Duodenal mucosa (tissue), 2 donors: ENCODE data around the gene SNX25.

Source experiments
- H3K27ac ChIP-seq: one replicate; pipeline ENCODE4 v1.7.0; 2013; ENCODE audit warnings: low read depth, low read length
- H3K27me3 ChIP-seq, 2 donors: one replicate each; pipeline ENCODE4 v1.7.0; 2013; ENCODE audit warnings: low read length in 2 of 2, control low read depth in 1 of 2; ENCODE audit not compliant: insufficient read depth in 2 of 2, control insufficient read depth in 1 of 2
- H3K36me3 ChIP-seq, 2 donors: one replicate each; pipeline ENCODE4 v1.7.0; 2013; ENCODE audit warnings: low read length in 2 of 2, control low read depth in 1 of 2; ENCODE audit not compliant: insufficient read depth in 2 of 2, control insufficient read depth in 1 of 2
- H3K4me1 ChIP-seq, 2 donors: one replicate each; pipeline ENCODE4 v1.7.0; 2013; ENCODE audit warnings: low read length in 2 of 2, control low read depth in 1 of 2; ENCODE audit not compliant: insufficient read depth in 2 of 2, control insufficient read depth in 1 of 2
- H3K4me3 ChIP-seq, 2 donors: one replicate each; pipeline ENCODE4 v1.7.0; 2013; ENCODE audit warnings: low read length in 2 of 2, low read depth in 1 of 2
- H3K9ac ChIP-seq, 2 donors: one replicate each; pipeline ENCODE4 v1.7.0; 2013; ENCODE audit warnings: low read length in 2 of 2, low read depth in 1 of 2
- H3K9me3 ChIP-seq, 2 donors: one replicate each; pipeline ENCODE4 v1.7.0; 2013; ENCODE audit warnings: low read length in 2 of 2, control low read depth in 1 of 2; ENCODE audit not compliant: control insufficient read depth in 1 of 2

SNX25 gene

DNA sequence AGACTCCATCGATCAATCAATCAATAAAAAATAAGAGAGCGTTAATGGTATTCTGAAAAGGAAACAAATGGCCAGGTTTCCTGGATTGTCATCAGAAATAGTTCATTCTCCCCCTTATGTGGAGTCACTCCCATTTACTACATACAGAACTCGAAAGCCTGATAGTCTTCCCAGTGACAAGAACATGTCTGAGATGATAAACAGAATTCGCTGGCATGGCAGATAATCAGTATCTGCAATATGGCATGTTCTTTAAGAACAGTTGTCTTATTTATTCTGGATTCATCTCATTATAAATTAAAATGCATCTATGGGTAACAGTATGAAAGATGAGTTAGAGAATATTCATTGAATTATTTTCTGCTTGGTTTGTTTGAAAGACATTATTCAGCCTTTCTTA is 124.9 kb downstream of the SNX25 start:
- Histone ChIP-seq H3K27ac (no peak overlapping the region), H3K4me3 (no peak overlapping the region)

GRCh38 chr4:185335579-185335978 is 126.2 kb downstream of the SNX25 start:
- H3K4me3 ChIP-seq, result no peak overlapping the region
- H3K9ac ChIP-seq, result no peak overlapping the region
- no peaks in the 10 kb centered on the region for H3K27me3 ChIP-seq

More for the DNA sequence above, 124.9 kb downstream of the SNX25 start:
- Histone ChIP-seq H3K27me3 (no peaks in the 10 kb centered on the region), H3K9ac (no peak overlapping the region), H3K36me3 (no peaks in the 10 kb centered on the region), H3K4me1 (no peaks in the 10 kb centered on the region), H3K9me3 (no peaks in the 10 kb centered on the region)

DNA sequence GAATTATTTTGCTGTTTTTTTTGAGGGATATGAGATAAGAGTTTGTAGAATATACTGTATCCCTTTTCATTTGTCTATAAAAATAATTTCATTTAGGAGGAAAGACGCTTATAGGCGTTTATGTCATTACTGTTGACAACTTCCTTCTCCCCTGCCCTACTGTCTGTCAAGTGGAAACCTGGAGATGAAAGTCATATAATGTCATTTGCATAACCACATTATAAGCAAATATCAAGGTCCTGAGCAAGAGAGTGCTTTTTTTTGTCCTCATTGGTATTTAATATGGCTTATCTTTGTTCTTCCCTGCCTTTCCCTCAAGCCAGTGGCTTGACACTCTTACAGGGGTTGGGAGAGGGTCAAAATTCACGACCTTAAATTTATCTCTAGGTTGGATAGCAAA is 130.5 kb downstream of the SNX25 start:
- no peak overlapping the region for H3K9ac ChIP-seq
- no peak overlapping the region for H3K4me3 ChIP-seq
- H3K9me3 ChIP-seq, result no peaks in the 10 kb centered on the region
- no peaks in the 10 kb centered on the region for H3K27me3 ChIP-seq
- no peaks in the 10 kb centered on the region for H3K4me1 ChIP-seq
- peaks cover 0 to 8% of the 10 kb centered on the region in 2 donors for H3K36me3 ChIP-seq
- H3K27ac ChIP-seq, result no peak overlapping the region

More at GRCh38 chr4:185335579-185335978, 126.2 kb downstream of the SNX25 start:
- no peaks in the 10 kb centered on the region for H3K9me3 ChIP-seq
- no peak overlapping the region for H3K27ac ChIP-seq
- no peaks in the 10 kb centered on the region for H3K36me3 ChIP-seq
- H3K4me1 ChIP-seq, result no peaks in the 10 kb centered on the region

GRCh38 chr4:185341377-185341776 is 132.0 kb downstream of the SNX25 start:
- Histone ChIP-seq H3K9me3 (no peaks in the 10 kb centered on the region), H3K9ac (no peak overlapping the region), H3K4me1 (no peaks in the 10 kb centered on the region), H3K4me3 (no peak overlapping the region), H3K27me3 (no peaks in the 10 kb centered on the region), H3K27ac (no peak overlapping the region), H3K36me3 (peaks cover 0 to 8% of the 10 kb centered on the region in 2 donors)

GRCh38 chr4:185341841-185342240 is 132.4 kb downstream of the SNX25 start:
- H3K9ac ChIP-seq, result no peak overlapping the region
- peaks cover 0 to 10% of the 10 kb centered on the region in 2 donors for H3K36me3 ChIP-seq
- no peaks in the 10 kb centered on the region for H3K4me1 ChIP-seq
- no peak overlapping the region for H3K27ac ChIP-seq
- H3K27me3 ChIP-seq, result no peaks in the 10 kb centered on the region
- H3K4me3 ChIP-seq, result no peak overlapping the region
- H3K9me3 ChIP-seq, result no peaks in the 10 kb centered on the region

DNA sequence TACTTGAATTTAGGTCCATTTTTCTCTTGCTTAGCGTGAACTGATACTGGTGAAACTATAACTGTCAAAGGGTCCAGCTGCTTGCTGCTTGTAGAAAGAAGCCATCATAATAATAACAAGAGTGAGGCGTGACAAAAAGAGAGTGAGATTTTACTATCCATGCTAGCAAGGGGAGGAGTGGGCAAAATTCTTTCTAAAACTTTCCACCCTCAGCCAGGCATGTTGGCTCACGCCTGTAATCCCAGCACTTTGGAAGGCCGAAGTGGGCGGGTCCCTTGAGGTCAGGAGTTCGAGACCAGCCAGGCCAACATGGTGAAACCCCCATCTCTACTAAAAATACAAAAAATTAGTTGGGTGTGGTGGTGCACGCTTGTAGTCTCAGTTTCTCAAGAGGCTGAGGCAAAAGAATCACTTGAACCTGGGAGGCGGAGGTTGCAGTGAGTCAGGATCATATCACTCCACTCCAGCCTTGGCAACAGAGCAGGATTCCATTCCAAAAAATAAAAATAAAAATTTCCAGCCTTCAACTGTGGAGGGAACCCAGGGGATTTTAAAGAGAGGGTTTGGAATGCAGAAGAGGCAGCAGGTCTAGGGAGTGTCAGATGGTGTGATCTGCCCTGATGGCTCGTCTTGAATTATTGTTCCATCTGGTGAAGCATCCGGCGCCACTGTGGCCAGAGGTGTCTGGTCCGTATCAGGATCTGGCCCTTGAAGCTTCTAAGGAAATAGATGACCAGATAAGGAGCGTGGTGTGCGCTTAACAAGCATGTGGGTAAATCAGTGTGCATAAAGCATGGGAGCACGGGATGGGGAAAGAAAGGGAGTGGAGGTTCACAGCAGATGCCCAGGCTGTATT is 134.6 kb downstream of the SNX25 start:
- no peaks in the 10 kb centered on the region for H3K9me3 ChIP-seq
- no peak overlapping the region for H3K4me3 ChIP-seq
- H3K36me3 ChIP-seq, result peaks cover 0 to 13% of the 10 kb centered on the region in 2 donors
- no peaks in the 10 kb centered on the region for H3K4me1 ChIP-seq
- no peak overlapping the region for H3K9ac ChIP-seq
- no peaks in the 10 kb centered on the region for H3K27me3 ChIP-seq
- H3K27ac ChIP-seq, result no peak overlapping the region

DNA sequence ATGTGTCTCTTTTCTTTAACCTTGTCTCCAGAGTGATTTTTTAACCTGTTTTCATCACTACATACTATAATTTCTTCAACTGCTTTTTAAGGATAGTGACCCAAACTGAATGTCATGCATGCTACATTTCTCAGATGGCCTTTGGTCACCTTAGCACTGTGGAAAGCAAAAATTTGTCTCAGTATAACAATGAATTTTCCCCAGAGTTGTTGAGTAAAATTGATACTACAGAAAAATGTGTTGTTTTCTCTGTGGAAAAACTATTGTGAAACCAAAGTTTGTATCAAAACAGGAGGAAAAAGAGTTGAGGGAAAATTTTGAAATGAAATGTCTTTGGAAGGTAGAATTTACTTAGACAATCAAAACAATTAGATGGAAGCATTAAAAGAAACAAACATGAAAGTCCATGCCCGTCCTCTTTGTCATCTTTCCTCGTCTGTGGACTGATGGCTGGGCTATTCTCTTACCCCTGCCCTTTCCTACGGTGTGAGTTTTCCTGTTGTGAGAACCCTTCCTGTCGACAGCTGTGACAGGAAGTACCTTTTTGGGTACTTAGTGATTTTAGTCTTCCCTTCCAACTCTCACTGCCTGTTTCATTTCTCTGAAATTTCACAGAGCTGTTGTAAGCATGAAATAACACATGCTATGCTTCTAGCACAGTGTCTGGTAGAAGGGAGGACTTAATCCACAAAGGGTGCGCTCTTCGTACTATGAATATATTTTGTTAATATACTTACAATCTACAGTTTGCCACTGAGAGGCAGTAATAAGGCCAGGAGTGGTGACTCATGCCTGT is 135.5 kb downstream of the SNX25 start:
- Histone ChIP-seq H3K27ac (no peak overlapping the region), H3K4me1 (no peaks in the 10 kb centered on the region), H3K4me3 (no peak overlapping the region), H3K9me3 (no peaks in the 10 kb centered on the region), H3K9ac (no peak overlapping the region), H3K27me3 (no peaks in the 10 kb centered on the region), H3K36me3 (peaks cover 0 to 16% of the 10 kb centered on the region in 2 donors)

GRCh38 chr4:185346975-185347601 is 137.7 kb downstream of the SNX25 start:
- no peak overlapping the region for H3K4me3 ChIP-seq
- H3K4me1 ChIP-seq, result no peaks in the 10 kb centered on the region
- H3K9ac ChIP-seq, result no peak overlapping the region
- H3K9me3 ChIP-seq, result no peaks in the 10 kb centered on the region
- peaks cover 0 to 20% of the 10 kb centered on the region in 2 donors for H3K36me3 ChIP-seq
- no peaks in the 10 kb centered on the region for H3K27me3 ChIP-seq
- H3K27ac ChIP-seq, result no peak overlapping the region

DNA sequence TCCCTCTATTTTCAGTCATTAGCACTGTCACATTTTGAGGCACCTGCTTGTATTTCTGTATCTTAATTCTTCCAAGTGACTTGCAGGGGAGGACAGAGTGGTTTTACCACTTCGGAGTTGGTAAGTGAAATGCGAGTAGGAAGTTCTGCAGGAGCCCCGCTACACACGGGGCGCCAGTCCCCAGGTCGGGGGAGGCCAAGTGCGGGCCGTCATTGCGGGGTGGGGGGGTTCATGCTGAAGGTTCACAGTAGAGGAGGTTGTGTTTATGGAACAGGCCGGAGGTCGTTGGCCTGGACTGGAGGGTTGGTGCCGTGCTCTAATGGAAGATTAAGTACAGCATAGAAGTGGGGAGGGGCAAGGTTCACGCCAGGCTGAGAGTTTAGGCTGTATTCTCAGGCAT is 142.3 kb downstream of the SNX25 start:
- peaks cover 6 to 14% of the 10 kb centered on the region in 2 donors for H3K36me3 ChIP-seq
- no peak overlapping the region for H3K9ac ChIP-seq
- H3K4me1 ChIP-seq, result no peaks in the 10 kb centered on the region
- H3K27ac ChIP-seq, result no peak overlapping the region
- H3K27me3 ChIP-seq, result no peaks in the 10 kb centered on the region
- H3K9me3 ChIP-seq, result no peaks in the 10 kb centered on the region
- no peak overlapping the region for H3K4me3 ChIP-seq

DNA sequence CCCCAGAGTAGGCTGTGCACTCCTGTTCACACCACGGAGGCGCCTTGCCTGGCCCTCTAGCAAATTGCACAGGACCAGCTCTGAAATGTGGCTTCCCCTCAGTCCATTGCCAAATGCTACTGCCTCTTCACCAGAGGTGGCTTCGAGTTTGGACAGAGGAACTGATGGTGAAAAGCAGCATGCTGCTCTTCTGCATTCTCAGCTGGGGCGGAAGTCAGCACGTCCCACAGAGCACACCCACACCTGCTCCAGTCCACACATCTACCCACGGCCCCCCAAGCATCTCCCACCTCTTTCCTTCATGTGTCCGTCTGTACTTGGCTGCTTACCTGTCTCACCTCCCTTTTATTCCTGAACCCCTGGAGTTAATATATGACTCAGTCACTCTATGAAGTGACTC is 142.8 kb downstream of the SNX25 start:
- Histone ChIP-seq H3K9ac (no peak overlapping the region), H3K4me1 (no peaks in the 10 kb centered on the region), H3K4me3 (no peak overlapping the region), H3K27ac (no peak overlapping the region), H3K27me3 (no peaks in the 10 kb centered on the region), H3K9me3 (no peaks in the 10 kb centered on the region), H3K36me3 (peaks cover 6 to 9% of the 10 kb centered on the region in 2 donors)
